ENCODE measurements around the gene RPL18.
A peak's percentile ranks its signal among the peaks of the same experiment; 100 is the strongest.

The RPL18 gene

DNA sequence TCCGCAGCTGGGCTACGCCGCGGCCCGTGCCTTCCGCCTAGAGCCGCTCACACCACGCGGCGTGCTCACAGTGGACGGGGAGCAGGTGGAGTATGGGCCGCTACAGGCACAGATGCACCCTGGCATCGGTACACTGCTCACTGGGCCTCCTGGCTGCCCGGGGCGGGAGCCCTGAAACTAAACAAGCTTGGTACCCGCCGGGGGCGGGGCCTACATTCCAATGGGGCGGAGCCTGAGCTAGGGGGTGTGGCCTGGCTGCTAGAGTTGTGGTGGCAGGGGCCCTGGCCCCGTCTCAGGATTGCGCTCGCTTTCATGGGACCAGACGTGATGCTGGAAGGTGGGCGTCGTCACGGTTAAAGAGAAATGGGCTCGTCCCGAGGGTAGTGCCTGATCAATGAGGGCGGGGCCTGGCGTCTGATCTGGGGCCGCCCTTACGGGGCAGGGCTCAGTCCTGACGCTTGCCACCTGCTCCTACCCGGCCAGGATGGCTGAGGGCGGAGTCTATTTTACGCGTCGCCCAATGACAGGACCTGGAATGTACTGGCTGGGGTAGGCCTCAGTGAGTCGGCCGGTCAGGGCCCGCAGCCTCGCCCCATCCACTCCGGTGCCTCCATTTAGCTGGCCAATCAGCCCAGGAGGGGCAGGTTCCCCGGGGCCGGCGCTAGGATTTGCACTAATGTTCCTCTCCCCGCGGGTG lies 10.8 kb upstream of the RPL18 start:
- peak in 1 of 4 experiments; percentile 35 for DNase-seq

DNA sequence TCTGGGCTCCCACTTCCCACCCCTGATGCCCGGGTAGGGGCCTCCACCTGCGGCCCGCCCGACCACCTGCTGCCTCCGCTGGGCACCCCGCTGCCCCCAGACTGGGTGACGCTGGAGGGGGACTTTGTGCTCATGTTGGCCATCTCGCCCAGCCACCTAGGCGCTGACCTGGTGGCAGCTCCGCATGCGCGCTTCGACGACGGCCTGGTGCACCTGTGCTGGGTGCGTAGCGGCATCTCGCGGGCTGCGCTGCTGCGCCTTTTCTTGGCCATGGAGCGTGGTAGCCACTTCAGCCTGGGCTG lies 10.3 kb upstream of the RPL18 start:
- no peak for DNase-seq

DNA sequence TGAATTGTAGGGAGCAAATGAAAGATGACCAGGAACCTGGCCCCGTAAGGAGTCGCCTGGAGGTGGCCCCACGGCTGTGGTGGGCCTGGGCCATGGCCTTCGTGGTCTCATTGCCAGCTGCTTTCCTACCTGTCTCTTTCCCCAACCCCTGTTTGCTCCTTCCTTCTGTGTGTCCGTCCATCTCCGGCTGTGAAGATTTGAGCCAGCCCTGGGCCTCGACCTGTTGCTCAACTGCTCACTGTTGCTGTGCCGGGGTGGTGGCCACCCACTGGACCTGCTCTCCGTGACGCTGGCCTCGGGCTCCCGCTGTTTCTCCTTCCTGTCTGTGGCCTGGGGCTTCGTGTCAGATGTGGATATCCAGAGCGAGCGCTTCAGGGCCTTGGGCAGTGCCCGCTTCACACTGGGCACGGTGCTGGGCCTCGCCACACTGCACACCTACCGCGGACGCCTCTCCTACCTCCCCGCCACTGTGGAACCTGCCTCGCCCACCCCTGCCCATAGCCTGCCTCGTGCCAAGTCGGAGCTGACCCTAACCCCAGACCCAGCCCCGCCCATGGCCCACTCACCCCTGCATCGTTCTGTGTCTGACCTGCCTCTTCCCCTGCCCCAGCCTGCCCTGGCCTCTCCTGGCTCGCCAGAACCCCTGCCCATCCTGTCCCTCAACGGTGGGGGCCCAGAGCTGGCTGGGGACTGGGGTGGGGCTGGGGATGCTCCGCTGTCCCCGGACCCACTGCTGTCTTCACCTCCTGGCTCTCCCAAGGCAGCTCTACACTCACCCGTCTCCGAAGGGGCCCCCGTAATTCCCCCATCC lies 9.7 kb upstream of the RPL18 start:
- DNase-seq = peak in 1 of 4 experiments; percentile 45

DNA sequence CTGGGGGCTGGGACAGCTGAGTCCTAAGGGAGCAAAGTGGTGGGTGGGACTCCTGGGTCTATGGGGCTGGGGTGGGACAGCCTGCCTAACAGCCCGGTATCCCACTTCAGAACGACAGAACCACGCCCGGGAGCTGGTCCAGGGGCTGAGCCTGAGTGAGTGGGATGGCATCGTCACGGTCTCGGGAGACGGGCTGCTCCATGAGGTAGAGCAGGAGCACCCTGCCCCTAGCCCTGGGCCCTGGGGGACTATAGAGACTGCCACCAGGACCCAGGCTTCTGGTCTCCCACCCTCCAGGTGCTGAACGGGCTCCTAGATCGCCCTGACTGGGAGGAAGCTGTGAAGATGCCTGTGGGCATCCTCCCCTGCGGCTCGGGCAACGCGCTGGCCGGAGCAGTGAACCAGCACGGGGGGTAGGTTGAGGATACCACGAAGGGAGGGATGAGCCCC lies 8.9 kb upstream of the RPL18 start:
- no peak for DNase-seq

DNA sequence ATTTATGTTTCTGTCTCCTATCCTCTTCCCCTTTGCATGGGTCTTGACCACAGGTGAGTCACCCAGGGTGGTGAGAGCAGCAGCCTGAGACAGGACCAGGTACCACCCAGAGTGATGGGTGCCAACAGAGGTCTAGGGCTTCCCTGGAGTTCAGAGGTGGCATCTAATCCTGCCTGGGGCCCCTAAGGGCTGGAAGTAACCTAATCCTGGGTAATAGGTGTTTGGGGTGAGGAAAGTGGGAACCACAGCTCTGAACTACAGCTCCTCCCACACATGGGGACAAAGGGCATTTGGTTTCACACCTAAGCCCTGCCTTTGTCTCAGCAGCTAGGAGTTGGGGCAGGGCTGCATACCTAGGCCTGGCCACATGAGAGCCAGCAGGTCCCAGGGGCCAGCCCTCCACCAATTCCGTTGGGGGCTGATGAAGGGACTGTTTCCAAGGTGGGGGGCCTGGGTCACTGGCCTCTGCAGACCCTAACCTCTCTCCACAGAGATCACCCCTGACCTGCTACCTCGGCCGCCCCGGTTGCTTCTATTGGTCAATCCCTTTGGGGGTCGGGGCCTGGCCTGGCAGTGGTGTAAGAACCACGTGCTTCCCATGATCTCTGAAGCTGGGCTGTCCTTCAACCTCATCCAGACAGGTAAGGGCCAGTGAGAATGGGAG lies 8.4 kb upstream of the RPL18 start:
- no peak for DNase-seq

DNA sequence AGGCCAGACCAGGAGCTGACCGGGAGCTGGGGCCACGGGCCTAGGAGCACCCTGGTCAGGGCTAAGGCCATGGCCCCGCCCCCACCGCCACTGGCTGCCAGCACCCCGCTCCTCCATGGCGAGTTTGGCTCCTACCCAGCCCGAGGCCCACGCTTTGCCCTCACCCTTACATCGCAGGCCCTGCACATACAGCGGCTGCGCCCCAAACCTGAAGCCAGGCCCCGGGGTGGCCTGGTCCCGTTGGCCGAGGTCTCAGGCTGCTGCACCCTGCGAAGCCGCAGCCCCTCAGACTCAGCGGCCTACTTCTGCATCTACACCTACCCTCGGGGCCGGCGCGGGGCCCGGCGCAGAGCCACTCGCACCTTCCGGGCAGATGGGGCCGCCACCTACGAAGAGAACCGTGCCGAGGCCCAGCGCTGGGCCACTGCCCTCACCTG lies 6.9 kb upstream of the RPL18 start:
- no peak for DNase-seq

DNA sequence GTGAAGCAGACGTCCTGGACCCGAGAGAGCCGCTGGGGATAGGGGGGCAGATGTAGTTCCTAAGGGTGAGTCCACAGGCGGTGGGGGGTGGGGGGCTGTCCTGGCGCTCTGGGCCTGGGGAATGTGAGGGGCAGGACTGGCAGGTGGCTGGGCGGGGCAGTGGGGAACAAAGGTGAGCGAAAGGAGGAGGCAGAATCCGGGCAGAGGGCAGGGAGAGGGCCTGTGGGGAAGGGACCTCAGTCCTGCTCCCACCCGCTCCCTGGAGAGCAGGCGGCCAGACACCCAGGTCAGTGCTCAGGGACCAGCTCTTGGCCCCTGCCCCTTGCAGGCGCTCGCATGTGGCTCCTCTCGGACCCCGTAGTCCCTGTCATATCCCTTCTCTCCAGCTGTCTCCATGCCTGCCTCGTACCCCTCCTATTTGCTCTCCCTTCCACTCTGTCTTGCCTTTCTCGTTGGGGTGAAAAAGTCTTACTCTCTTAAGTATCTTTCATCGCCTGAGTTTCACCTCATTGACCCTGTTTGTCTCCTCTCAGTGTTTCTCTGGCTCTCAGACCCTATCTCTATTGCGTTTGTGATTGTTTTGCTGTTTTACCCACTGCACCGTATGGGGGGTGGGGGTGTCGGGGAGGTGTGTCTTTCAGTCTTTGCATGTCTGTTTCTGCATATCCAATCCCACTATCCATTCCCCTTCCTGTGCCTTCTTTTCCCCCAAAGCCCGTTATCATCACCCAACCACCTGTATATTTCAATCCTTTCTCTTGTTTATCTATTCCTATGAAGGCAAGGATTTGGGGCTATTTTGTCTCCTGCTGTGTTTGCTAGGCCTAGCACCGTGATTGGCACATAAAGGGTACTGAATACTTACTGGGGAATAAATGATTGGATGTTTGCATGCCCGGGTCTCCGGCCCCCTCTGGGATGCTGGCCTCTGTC lies 6.1 kb upstream of the RPL18 start:
- DNase-seq = no peak

DNA sequence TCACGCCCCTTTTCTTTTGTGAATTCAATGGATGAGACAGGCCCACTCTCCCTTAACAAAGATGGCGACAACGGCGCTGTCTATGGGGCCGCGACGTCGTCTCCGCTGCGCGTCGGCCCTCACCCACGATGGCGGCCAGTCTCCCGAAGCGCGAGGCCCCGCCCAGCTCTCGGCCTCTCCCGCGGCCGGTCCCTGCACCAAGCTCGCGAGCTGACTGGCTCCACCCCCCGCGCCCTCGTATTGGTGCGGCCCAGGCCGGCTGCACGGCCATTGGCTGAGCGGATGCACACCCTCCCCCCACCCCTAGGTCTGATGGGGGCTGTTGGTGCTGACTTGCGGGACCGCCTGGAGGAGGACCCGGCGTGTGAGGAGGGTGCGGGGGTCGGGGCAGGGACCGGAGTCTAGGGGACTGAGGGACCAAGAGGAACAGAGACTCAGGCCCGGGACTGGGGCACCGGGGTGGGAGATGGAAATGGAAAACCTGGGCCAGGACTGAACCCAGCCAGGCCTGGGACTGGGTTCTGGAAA lies 5.2 kb upstream of the RPL18 start:
- DNase-seq = peak; percentile 89 to 96 (median 92)

DNA sequence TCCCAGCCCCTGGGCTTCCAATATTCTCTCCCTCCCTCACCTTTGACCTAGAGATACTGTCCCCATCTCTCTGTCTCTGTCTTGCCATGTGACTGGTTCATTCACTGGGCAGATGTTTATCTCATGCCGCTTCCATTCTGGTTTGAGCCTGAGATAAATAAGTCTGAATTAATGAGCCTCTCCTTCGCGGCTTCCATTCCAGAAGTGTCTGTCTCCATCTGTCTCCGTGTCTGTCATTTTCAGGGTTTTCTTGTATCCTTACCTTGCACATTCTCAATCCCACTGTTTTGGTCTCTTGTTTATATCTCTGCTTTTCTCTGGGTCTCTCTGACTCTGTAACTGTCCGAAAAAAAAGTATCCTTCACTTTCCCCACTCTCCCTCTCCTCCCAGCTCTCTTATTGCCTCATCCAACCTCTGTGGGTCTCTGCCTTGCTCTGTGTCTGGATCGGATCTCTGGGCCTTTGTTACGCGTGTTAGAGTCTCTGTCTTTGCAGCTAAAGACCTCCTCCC lies 4.6 kb upstream of the RPL18 start:
- DNase-seq = no peak

DNA sequence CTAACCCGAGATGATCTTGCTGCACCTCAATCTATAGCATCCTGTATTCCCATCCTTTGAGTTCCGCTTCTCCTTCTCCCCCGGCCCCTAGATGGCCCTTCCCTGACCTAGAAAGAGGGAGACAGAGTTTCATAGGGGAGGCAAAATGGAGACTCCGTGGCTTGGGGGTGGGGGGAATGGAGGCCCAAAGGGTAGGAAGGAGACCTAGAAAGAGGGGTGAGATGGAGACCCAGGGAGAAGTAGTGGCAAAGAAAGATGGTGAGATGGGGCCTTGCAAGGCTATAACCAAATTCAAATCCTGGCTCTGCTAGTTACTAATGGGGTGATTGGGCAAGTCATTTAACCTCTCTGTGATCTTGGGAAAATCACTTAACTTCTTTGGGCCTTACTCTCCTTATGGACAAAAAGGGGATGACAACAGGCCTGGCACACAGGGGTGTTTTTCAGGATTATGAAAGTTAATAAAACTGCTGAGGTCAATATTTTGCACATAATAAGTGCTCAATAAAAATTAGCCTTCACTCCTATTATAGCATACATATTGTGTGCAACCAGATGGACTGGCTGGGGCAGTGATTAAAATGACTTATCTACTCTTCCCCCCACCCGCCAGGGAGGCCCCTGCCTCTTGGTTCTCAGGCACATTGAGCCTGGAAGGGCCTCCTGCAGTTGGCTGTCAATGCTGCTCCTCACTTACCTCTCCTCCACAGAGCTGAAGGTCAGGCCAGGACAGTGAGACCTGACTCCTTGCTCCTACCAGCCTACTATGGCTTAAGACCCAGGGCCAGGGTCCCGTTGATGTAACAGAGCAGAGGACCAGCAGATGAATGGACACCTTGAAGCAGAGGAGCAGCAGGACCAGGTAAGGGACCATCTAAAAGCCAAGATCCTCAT lies 961 bp upstream of the RPL18 start:
- DNase-seq = peak in 2 of 4 experiments; percentile 31 to 32

DNA sequence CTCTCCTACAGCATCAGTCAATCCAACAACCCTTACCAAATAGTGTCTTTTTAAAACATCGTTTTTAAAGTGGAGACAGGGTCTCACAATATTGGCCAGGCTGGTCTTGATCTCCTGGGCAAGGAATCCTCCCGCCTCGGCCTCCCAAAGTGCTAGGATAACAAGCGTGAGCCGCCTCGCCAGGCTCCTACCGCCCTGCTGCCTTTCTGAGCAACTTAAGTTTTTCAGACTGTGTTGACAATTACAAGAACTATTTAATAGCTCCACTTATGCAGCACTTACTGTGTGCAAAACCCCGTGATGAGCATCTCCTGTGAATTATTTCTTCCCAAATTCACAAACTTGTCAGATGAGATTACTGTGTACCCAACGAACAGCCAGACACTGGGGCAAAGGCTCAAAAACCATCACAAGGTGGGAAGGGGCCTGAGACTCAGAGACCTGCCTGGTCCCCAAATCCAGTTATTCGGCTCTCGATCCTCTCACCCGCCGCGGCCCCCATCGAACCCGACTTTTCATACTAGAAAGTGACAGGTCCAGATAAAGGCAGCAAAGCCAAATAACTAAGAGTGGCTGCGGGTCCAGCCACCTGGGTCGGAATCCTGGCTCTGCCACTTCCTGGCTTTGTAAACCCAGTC lies 581 bp downstream of the RPL18 start:
- peak in 1 of 4 experiments; percentile 35 for DNase-seq

DNA sequence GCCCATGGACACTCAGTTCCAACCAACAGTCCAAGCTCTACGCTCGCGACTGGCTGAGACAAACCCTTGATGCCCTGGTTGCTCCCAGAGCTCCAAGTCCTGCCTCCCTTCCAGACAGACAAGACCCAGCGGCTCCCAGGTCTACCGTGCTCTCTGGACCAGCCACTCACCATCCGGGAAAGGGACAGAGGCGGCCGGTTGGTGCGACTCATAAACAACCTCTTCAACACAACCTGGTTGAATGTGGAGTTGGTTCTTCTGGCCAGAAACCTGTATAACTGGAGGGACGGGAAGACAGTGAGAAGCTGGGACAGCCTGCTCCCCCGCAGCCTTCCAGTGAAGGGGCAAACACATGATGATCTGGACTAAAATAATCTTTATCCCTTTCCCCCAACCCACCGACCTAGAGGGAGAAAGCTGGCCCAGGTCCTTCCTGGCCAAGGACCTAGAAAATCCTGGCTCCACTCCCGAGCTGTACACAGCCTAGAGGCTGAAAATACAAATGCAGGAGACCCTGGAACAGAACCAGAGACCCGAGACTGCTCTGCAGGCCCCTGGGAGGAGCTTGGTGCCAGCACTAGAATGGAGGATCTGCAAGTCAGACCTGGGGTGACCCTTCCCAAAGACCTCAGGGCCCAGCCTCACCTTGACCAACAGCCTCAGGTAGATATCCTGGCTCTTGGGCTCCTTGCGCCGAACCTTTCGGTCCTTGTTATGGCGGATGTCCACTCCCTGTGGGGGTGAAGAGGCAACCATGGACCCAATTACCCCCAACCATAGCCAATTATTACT lies 1.6 kb downstream of the RPL18 start:
- no peak for DNase-seq

DNA sequence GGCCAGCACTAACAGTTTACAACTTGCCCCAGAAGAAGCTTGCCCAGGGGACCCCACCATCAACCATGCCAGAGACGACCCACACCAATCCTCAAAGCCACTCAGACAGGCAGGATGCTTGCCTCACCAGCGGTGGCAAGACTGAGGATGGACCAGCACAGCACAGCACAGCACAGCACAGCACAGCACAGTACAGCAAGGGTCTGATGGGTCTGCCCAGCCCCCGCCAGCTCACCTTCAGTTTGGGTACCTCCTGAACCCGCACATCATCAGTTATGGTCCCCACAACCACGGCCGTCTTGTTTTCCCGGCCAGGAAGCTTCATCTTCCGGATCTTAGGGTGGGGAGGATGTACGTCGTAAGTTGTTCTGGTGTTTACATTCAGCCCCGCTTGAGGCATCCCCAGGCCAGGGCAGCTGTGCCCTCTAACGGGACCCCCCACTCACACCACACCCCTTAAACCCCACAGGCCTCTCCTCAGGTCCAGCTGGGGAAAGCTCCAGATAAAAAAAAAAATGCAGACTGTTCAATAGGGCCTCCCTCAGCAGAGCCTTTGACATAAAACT lies 2.4 kb downstream of the RPL18 start:
- no peak for DNase-seq

DNA sequence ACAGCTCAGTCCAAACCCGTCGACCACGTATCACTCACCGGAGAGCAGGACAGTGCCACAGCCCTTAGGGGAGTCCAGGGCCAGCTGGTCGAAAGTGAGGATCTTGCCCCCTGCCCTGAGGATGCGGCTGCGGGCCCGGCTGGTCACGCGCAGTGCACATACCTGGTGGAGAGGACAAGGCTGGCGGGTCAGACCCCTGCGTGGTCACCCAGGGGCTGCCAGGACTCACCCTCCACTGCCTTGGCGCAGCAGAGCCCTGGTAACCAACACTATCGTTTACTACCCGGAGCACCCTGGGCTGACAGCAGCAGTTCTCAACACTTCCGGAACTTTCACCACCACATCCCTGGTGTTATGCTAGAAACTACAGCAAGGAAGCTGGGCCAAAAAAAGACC lies 2.9 kb downstream of the RPL18 start:
- no peak for DNase-seq

DNA sequence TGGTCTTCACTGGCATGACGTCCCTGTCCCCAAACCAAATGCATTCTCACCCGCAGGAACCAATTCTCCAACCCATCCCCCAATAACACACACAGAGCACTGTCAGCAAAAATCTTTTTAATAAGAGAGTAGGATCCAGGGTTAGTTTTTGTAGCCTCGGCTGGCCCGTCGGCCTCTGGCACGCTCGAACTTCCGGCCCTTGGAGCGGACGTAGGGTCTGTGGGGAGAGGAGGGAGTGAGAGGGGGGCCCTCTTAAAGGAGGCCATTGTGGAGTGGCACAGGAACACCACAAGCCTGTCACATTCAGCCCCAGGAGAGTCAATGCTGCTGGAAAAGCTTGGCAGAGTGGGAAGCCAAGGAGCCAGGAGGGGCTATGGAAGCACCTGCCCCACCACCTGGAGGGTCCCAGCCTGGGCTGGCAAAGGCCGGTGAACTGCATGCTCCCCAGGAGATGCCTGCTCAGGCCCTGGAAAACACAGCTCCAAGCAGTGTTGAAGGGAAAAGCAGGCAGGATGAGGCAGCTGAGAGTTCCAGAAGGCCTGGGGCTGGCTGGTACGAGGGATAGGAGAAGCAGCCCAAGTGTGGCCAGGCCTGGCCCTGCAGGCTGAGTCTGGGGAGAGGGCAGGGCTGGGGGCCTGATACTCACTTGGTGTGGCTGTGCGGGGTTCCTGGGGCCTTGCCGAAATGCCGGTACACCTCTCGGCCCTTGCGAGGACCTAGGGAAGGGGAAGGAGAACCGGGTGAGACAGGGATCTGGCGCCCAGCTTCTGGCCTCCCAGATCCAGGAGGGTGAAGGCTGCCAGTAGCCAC lies 3.5 kb downstream of the RPL18 start:
- DNase-seq = no peak

DNA sequence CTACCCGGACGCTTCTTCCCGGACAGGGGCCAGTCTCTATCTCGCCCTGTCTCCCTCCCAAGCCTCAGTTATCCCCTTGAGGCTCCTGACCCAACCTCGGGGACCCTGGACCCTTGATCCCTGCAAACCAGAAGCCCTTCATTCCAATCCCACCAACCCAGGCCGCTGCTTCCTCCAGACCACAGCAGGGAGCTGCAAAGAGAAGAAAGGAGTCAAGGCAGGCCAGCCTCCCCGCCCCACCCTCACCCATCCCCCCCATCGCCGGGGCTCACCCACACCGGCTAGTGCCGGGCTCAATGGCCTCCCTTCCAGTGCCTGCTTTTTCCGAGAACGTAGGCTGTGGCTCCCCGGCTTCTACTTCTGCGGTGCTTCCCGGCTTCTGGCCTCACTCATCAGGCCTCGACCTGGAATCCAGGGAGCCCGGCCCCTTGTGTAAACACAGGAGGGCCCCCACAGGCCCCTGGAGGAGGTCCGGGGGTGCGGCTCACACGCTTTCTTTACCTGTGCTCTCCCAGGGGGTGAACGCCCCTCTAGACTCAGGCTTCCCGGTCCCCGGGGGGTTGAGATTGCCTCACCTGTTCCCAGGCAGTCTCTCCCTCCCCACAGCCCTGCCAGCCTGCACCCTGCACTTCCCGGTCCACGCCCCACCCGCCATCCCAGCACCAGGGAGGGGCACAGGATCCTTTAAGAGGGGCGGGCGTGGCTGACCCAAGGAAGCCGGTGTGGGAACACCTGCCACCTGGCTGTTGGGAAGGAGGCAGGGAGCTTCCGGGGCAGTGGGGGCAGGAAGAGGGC lies 4.3 kb downstream of the RPL18 start, which contains the start of gene FAM83E:
Gene FAM83E, minus strand, starts transcription at position 641 of the 795 bp plus-strand sequence. CDS start 1,704 bp downstream, outside the sequence.
- DNase-seq = no peak

DNA sequence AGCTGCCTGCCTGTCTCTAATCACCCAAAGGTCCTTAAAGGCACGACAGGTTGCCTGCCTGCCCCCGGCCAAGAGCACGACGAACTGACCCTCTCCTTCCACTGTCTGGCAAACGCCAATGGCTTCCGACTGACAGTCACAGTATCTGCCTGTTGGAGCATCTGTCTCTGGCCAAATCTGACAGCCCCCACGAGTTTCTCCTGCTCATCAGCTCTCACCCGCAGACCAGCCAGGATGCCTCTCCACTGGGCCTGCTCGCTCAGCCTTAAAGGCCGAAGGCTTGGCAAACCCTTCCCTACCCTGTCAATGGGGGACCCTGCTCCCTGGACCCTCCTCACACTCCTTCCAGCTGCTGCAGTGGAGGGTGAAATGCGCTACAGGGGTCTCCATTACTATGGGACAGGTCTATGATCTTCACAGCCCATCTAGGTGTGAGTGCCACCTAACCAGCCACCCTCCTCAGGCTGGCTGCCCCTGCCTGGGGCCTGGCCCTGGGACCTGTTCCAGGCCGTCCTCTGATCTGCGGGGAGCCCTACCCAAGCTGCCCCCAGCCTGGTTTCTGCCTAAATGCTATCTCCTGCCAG lies 5.0 kb downstream of the RPL18 start:
- DNase-seq = no peak

Data from suppressor macrophage (primary cell).